HCT116 (cell line): Measurements from ENCODE around the gene EYA3. TPM values are rescaled to one million over a fixed set of nuclear protein-coding genes. Genes with fewer than 3 reads are reported as not detected.

Experiments used
- ATAC-seq: fragments of 200-7000 bp; cut with Tn5 transposase; 2 replicates; pipeline ENCODE4 v1.9.1; 2020; ENCODE audit warnings: mild to moderate bottlenecking, moderate library complexity
- BruUV-seq: library from RNA; stranded (reverse); fragments of 400-500 nt; replicated peaks from 2 replicates; lab custom pipeline; 2021; lab: Mats Ljungman, UMichigan
- CTCF ChIA-PET: fragments of 300-600 bp; sonication (Branson Sonifier 250); formaldehyde crosslinking; loops from one replicate; lab custom pipeline; 2021; ENCODE audit warnings: antibody characterized with exemption; lab: Charles Lee
- POLR2A ChIA-PET: fragments of 300-600, 350-600 bp; sonication (Branson Sonifier 250); formaldehyde crosslinking; loops from one replicate; lab custom pipeline; 2021; ENCODE audit warnings: antibody characterized with exemption; lab: Charles Lee
- RAD21 ChIA-PET, 2 experiments: fragments of 300-600 bp; sonication (Branson Sonifier 250); formaldehyde crosslinking; loops; one replicate each; lab custom pipeline; 2023; ENCODE audit warnings: low total read pairs in 2 of 2; ENCODE audit not compliant: uncharacterized antibody in 2 of 2, unreplicated experiment in 2 of 2, low non-redundant PET in 1 of 2; lab: Charles Lee
- DNase-seq: peaks from one replicate; pipeline ENCODE4 v3.0.0-alpha.2; 2010; ENCODE audit warnings: low read depth, low spot score
- H2AFZ ChIP-seq: fragments of 200-600 bp; shearing (Covaris generic), sonication (generic); 2 replicates; pipeline ENCODE4 v1.6.1; 2017; ENCODE audit warnings: low read depth, mixed run types, mixed read lengths, antibody characterized with exemption, low read length; ENCODE audit not compliant: poor library complexity, severe bottlenecking
- H3K27ac ChIP-seq: 2 replicates; pipeline ENCODE4 v1.5.1; 2012; ENCODE audit warnings: low read depth, low read length
- H3K27me3 ChIP-seq: fragments of 200-600 bp; sonication (generic); 2 replicates; pipeline ENCODE4 v1.6.1; 2016; ENCODE audit warnings: mixed run types, low read length, mixed read lengths; ENCODE audit not compliant: insufficient read depth
- H3K36me3 ChIP-seq, 2 experiments: fragments of 200-500 bp in 1 of 2; fragments of 200-600 bp in 1 of 2; sonication (Bioruptor generic) in 1 of 2; sonication (generic) in 1 of 2; 2 replicates each; pipeline versions ENCODE4 v1.5.1 to v1.6.1; 2014 to 2016; ENCODE audit warnings: low read length in 2 of 2, inconsistent platforms in 1 of 2, mixed read lengths in 1 of 2, mixed run types in 1 of 2; ENCODE audit not compliant: insufficient read depth in 2 of 2, control insufficient read depth in 1 of 2
- H3K4me1 ChIP-seq, 2 experiments: fragments of 200-600 bp in 1 of 2; sonication (generic) in 1 of 2; 2 replicates each; pipeline versions ENCODE4 v1.5.1 to v1.6.1; 2012 to 2017; ENCODE audit warnings: low read length in 2 of 2, inconsistent platforms in 1 of 2, mild to moderate bottlenecking in 1 of 2, mixed read lengths in 1 of 2, mixed run types in 1 of 2, moderate library complexity in 1 of 2; ENCODE audit not compliant: insufficient read depth in 2 of 2, control insufficient read depth in 1 of 2
- H3K4me2 ChIP-seq: fragments of 200-600 bp; sonication (generic); 2 replicates; pipeline ENCODE4 v1.6.1; 2017; ENCODE audit warnings: mixed run types, low read length, mixed read lengths
- H3K4me3 ChIP-seq, 2 experiments: fragments of 200-600 bp in 1 of 2; sonication (generic) in 1 of 2; replicated peaks in 1 of 2; 2 replicates each; pipeline ENCODE4 v1.5.1; 2011 to 2016; ENCODE audit warnings: low read length in 2 of 2, control low read depth in 1 of 2, low read depth in 1 of 2, mild to moderate bottlenecking in 1 of 2, mixed read lengths in 1 of 2, mixed run types in 1 of 2
- H3K79me2 ChIP-seq: fragments of 200-600 bp; sonication (generic); 2 replicates; pipeline ENCODE4 v1.6.1; 2017; ENCODE audit warnings: mild to moderate bottlenecking, mixed run types, low read length, moderate library complexity, mixed read lengths; ENCODE audit not compliant: insufficient read depth
- H3K9ac ChIP-seq: fragments of 200-600 bp; sonication (generic); 2 replicates; pipeline ENCODE4 v1.6.1; 2016; ENCODE audit warnings: low read length, mixed read lengths
- H3K9me2 ChIP-seq: fragments of 200-600 bp; sonication (generic), shearing (Covaris generic); 2 replicates; pipeline ENCODE4 v1.6.1; 2017; ENCODE audit warnings: mixed run types, mild to moderate bottlenecking, moderate library complexity; ENCODE audit not compliant: insufficient read depth
- H3K9me3 ChIP-seq, 2 experiments: fragments of 200-500 bp in 1 of 2; fragments of 200-600 bp in 1 of 2; sonication (Bioruptor generic) in 1 of 2; sonication (generic) in 1 of 2; 2 replicates each; pipeline ENCODE4 v1.6.1; 2014 to 2017; ENCODE audit warnings: low read length in 2 of 2, mixed read lengths in 2 of 2, inconsistent platforms in 1 of 2, low read depth in 1 of 2, mild to moderate bottlenecking in 1 of 2, mixed run types in 1 of 2, moderate library complexity in 1 of 2; ENCODE audit not compliant: control insufficient read depth in 1 of 2, insufficient read depth in 1 of 2
- H4K20me1 ChIP-seq: fragments of 200-600 bp; sonication (generic), shearing (Covaris generic); 2 replicates; pipeline ENCODE4 v1.6.1; 2017; ENCODE audit warnings: mixed run types, mild to moderate bottlenecking, moderate library complexity; ENCODE audit not compliant: insufficient read depth
- EGR1 ChIP-seq: IDR thresholded peaks from 2 replicates; pipeline ENCODE4 v1.6.1; 2012; ENCODE audit warnings: low read depth
- EZH2 ChIP-seq: fragments of 200-600 bp; sonication (generic); IDR thresholded peaks from 2 replicates; pipeline ENCODE4 v1.6.1; 2017; ENCODE audit warnings: antibody characterized with exemption, mixed run types
- JUND ChIP-seq: IDR thresholded peaks from 2 replicates; pipeline ENCODE4 v1.6.1; 2012
- POLR2AphosphoS5 ChIP-seq: IDR thresholded peaks from 2 replicates; pipeline ENCODE4 v1.6.1; 2011; ENCODE audit warnings: mild to moderate bottlenecking, low read depth, low read length, moderate library complexity
- SP1 ChIP-seq: IDR thresholded peaks from 2 replicates; pipeline ENCODE4 v1.6.1; 2012; ENCODE audit warnings: low read depth
- SRF ChIP-seq: IDR thresholded peaks from 2 replicates; pipeline ENCODE4 v1.6.1; 2012; ENCODE audit warnings: low read depth
- YY1 ChIP-seq: IDR thresholded peaks from 2 replicates; pipeline ENCODE4 v1.6.1; 2011; ENCODE audit warnings: low read length, low read depth, moderate library complexity, mild to moderate bottlenecking; ENCODE audit not compliant: insufficient replicate concordance; ENCODE audit errors: extremely low read depth
- intact Hi-C: fragments of 100-400 bp; cut with micrococcal nuclease; formaldehyde crosslinking; loops from 2 replicates; pipeline ENCODE4 v1.10.0; 2022
- total RNA-seq: library from RNA; stranded (reverse); gene quantifications from one replicate; pipeline ENCODE4 v1.2.1, GENCODE V29; 2021; ENCODE audit not compliant: unreplicated experiment
- TF ChIP-seq, protein P1 (sequence below): IDR thresholded peaks from 2 replicates; pipeline ENCODE4 v1.6.1; 2012
- TF ChIP-seq, protein P2 (sequence below), 3 experiments: fragments of 200-600 bp in 1 of 3; sonication (generic) in 1 of 3; IDR thresholded peaks in 2 of 3; conservative IDR thresholded peaks in 1 of 3; 2 replicates each; pipeline ENCODE4 v1.5.1; 2012 to 2017; ENCODE audit warnings: low read depth in 2 of 3, low read length in 2 of 3, antibody characterized with exemption in 1 of 3, borderline replicate concordance in 1 of 3, control low read depth in 1 of 3, mild to moderate bottlenecking in 1 of 3, mixed read lengths in 1 of 3, mixed run types in 1 of 3, moderate library complexity in 1 of 3; ENCODE audit not compliant: insufficient read depth in 1 of 3

EYA3 gene
- total RNA-seq, 1 experiment from 2014 or later = 25.9 TPM

DNA sequence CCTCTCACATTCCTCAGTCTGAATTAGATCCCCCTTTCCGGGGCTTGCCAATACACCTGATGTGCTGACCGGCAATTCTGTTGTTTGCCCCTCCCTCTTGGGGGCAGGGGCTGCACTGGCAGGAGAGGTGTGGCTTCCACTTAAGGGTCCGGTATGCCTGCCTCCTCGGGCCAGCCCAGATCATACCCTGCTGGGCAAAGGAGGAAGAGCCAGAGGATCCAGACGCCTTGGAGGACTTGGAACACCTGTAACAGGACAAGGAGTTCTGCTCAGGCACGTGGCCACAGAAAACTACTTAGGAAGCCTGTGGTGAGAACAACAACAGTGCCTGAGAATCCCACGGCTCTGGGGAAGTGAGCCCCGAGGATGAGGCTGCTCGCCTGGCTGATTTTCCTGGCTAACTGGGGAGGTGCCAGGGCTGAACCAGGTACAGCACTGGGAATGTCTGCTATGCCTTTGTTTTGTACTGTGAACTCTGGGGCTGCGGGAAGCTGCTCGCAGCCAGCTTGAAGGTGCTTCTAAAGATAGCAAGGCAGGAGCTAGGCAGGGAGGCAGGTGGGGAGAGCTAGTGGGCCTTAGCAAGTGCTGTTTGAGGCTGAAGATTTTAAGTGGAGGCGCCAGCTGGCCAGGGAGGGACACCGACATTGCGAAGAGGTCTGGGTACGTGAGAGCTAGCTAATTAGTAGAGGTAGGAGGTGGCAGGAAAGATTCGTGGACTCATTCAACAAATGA is 153.4 kb downstream of the EYA3 start, which contains the start of gene SMPDL3B:
Gene SMPDL3B (plus strand): TSS at position 183 of the 732 bp plus-strand sequence. CDS start 184 bp downstream, at position 367.
- peak within 1 kb of the TSS; percentile 38 for H3K27ac ChIP-seq
- H3K79me2 ChIP-seq = no peaks in the 10 kb centered on the region
- DNase-seq (peak; percentile 69), ATAC-seq (peak; percentile 100)
- no peaks in the 10 kb centered on the region for H3K36me3 ChIP-seq
- BruUV-seq = TSS peak; percentile 76
- H3K4me3 ChIP-seq = peak within 1 kb of the TSS; percentile 41 to 46
- H3K27me3 ChIP-seq = no peaks in the 10 kb centered on the region
- H3K9me2 ChIP-seq = no peaks in the 10 kb centered on the region
- TF ChIP-seq, protein P1, sequence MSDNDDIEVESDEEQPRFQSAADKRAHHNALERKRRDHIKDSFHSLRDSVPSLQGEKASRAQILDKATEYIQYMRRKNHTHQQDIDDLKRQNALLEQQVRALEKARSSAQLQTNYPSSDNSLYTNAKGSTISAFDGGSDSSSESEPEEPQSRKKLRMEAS = peak; percentile 82
- TF ChIP-seq SRF (no peak), EGR1 (no peak), JUND (no peak), EZH2 (no peak), SP1 (no peak; the same call in 1 of the 2 replicates), YY1 (peak; percentile 18), POLR2AphosphoS5 (peak; percentile 89)
- TF ChIP-seq, protein P2, sequence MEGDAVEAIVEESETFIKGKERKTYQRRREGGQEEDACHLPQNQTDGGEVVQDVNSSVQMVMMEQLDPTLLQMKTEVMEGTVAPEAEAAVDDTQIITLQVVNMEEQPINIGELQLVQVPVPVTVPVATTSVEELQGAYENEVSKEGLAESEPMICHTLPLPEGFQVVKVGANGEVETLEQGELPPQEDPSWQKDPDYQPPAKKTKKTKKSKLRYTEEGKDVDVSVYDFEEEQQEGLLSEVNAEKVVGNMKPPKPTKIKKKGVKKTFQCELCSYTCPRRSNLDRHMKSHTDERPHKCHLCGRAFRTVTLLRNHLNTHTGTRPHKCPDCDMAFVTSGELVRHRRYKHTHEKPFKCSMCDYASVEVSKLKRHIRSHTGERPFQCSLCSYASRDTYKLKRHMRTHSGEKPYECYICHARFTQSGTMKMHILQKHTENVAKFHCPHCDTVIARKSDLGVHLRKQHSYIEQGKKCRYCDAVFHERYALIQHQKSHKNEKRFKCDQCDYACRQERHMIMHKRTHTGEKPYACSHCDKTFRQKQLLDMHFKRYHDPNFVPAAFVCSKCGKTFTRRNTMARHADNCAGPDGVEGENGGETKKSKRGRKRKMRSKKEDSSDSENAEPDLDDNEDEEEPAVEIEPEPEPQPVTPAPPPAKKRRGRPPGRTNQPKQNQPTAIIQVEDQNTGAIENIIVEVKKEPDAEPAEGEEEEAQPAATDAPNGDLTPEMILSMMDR (IDR thresholded peaks at IDR 0.05 in 2 of 3, conservative IDR thresholded peaks at IDR 0.05 in 1 of 3; ENCODE audit: borderline replicate concordance in 1 of 3, insufficient read depth in 1 of 3, low read depth in 2 of 3, low read length in 2 of 3) = peak in 2 of 3 experiments; percentile 36 to 44; a peak in 4 of 6 replicates
- peak within 1 kb of the TSS; percentile 95 for H2AFZ ChIP-seq
- intact Hi-C loops = no loop called here
- POLR2A ChIA-PET = no interaction called here
- peak within 1 kb of the TSS; percentile 67 for H3K4me2 ChIP-seq
- RAD21 ChIA-PET = no interaction called here
- H3K9me3 ChIP-seq = no peaks in the 10 kb centered on the region
- peaks cover 7 to 19% of the 10 kb centered on the region in 2 experiments; a peak in 3 of 4 replicates for H3K4me1 ChIP-seq
- no peaks in the 10 kb centered on the region for H4K20me1 ChIP-seq
- CTCF ChIA-PET = no interaction called here
- H3K9ac ChIP-seq = peak within 1 kb of the TSS; percentile 37
